Endothelial cell of umbilical vein (primary cell): ENCODE measurements around the gene TCF20. TPM values are rescaled to one million over a fixed set of nuclear protein-coding genes. Genes with fewer than 3 reads are reported as not detected.

Source experiments
- BruUV-seq: library from RNA; stranded (reverse); fragments of 400-500 nt; replicated peaks from 2 replicates; lab custom pipeline; 2021; lab: Mats Ljungman, UMichigan
- CTCF ChIA-PET: fragments of 300-600, 350-600 bp; sonication (Branson Sonifier 250); formaldehyde crosslinking; loops from one replicate; lab custom pipeline; 2021; ENCODE audit warnings: antibody characterized with exemption, inconsistent platforms; lab: Charles Lee
- POLR2A ChIA-PET: fragments of 300-600, 350-600 bp; sonication (Branson Sonifier 250); formaldehyde crosslinking; loops from one replicate; lab custom pipeline; 2021; ENCODE audit warnings: antibody characterized with exemption, inconsistent platforms; lab: Charles Lee
- DNase-seq: peaks from one replicate; pipeline ENCODE4 v3.0.0-alpha.2; 2011; ENCODE audit warnings: low read depth, low spot score
- FAIRE-seq: peaks from 2 replicates; lab custom pipeline; 2011; peaks lifted over from hg19 to GRCh38; lab: Jason Lieb, UNC
- H2AFZ ChIP-seq: 2 replicates; pipeline ENCODE4 v1.6.0; 2012; ENCODE audit warnings: low read depth, low read length, control low read depth, inconsistent platforms
- H3K27ac ChIP-seq: 2 replicates; pipeline ENCODE4 v1.5.1; 2011; ENCODE audit warnings: low read depth, mild to moderate bottlenecking, control low read depth, low read length, moderate library complexity; ENCODE audit not compliant: insufficient read depth
- H3K27me3 ChIP-seq, 2 experiments: 2 replicates each; pipeline versions ENCODE4 v1.6.0 to v1.6.1; 2011; ENCODE audit warnings: low read length in 2 of 2, mixed read lengths in 1 of 2; ENCODE audit not compliant: control insufficient read depth in 2 of 2, insufficient read depth in 2 of 2
- H3K36me3 ChIP-seq, 2 experiments: 2 replicates in 1 of 2; 3 replicates in 1 of 2; pipeline ENCODE4 v1.5.1; 2011; ENCODE audit warnings: low read length in 2 of 2, mild to moderate bottlenecking in 1 of 2, moderate library complexity in 1 of 2; ENCODE audit not compliant: control insufficient read depth in 2 of 2, insufficient read depth in 2 of 2; ENCODE audit errors: extremely low read depth in 1 of 2
- H3K4me1 ChIP-seq: 3 replicates; pipeline ENCODE4 v1.5.1; 2011; ENCODE audit warnings: mild to moderate bottlenecking, low read length; ENCODE audit not compliant: control insufficient read depth, insufficient read depth; ENCODE audit errors: extremely low read depth
- H3K4me2 ChIP-seq: 2 replicates; pipeline ENCODE4 v1.6.1; 2011; ENCODE audit warnings: low read length, control low read depth, mixed read lengths; ENCODE audit not compliant: insufficient read depth
- H3K4me3 ChIP-seq, 3 experiments: fragments of 200-600 bp in 1 of 3; sonication (generic), shearing (Covaris generic) in 1 of 3; replicated peaks in 1 of 3; 2 replicates each; pipeline ENCODE4 v1.5.1; 2011 to 2016; ENCODE audit warnings: control low read depth in 3 of 3, low read length in 3 of 3, mild to moderate bottlenecking in 2 of 3, inconsistent platforms in 1 of 3, low read depth in 1 of 3, moderate library complexity in 1 of 3; ENCODE audit not compliant: insufficient read depth in 1 of 3
- H3K79me2 ChIP-seq: 2 replicates; pipeline ENCODE4 v1.6.0; 2012; ENCODE audit warnings: low read length, inconsistent platforms; ENCODE audit not compliant: control insufficient read depth, insufficient read depth
- H3K9ac ChIP-seq: replicated peaks from 2 replicates; pipeline ENCODE3; 2011; ENCODE audit warnings: low read length, control low read depth; ENCODE audit not compliant: insufficient read depth; ENCODE audit errors: extremely low read depth
- H3K9me1 ChIP-seq: replicated peaks from 3 replicates; pipeline ENCODE4 v1.6.0; 2011; ENCODE audit warnings: mild to moderate bottlenecking, low read length; ENCODE audit not compliant: control insufficient read depth, insufficient read depth; ENCODE audit errors: extremely low read depth
- H3K9me3 ChIP-seq: replicated peaks from 2 replicates; pipeline ENCODE4 v1.5.1; 2012; ENCODE audit warnings: low read length, inconsistent platforms; ENCODE audit not compliant: control insufficient read depth, insufficient read depth
- H4K20me1 ChIP-seq: replicated peaks from 2 replicates; pipeline ENCODE3; 2011; ENCODE audit warnings: mild to moderate bottlenecking, low read length; ENCODE audit not compliant: control insufficient read depth, insufficient read depth; ENCODE audit errors: extremely low read depth
- CTCF ChIP-seq, 2 donors: IDR thresholded peaks; 1 replicate in 1 of 2; 2 replicates in 1 of 2; pipeline ENCODE4 v1.5.1; 2011; ENCODE audit warnings: low read length in 2 of 2, mild to moderate bottlenecking in 2 of 2, moderate library complexity in 2 of 2, control low read depth in 1 of 2, inconsistent platforms in 1 of 2, low read depth in 1 of 2; ENCODE audit not compliant: insufficient read depth in 1 of 2; ENCODE audit errors: extremely low read depth in 1 of 2
- EZH2 ChIP-seq: IDR thresholded peaks from 2 replicates; pipeline ENCODE4 v1.6.1; 2012; ENCODE audit warnings: borderline replicate concordance, low read depth, mild to moderate bottlenecking, moderate library complexity, low read length, inconsistent platforms; ENCODE audit not compliant: severe bottlenecking
- FOS ChIP-seq: IDR thresholded peaks from 2 replicates; pipeline ENCODE4 v1.6.1; 2011; ENCODE audit warnings: mild to moderate bottlenecking, low read length, moderate library complexity, borderline replicate concordance; ENCODE audit not compliant: insufficient read depth
- GATA2 ChIP-seq: IDR thresholded peaks from 2 replicates; pipeline ENCODE4 v1.7.0; 2011; ENCODE audit warnings: low read depth, mild to moderate bottlenecking, moderate library complexity, mixed read lengths, low read length; ENCODE audit not compliant: insufficient read length, insufficient read depth
- JUN ChIP-seq: IDR thresholded peaks from 2 replicates; pipeline ENCODE4 v1.6.1; 2011; ENCODE audit warnings: borderline replicate concordance, low read depth; ENCODE audit not compliant: insufficient read length, insufficient read depth
- MAX ChIP-seq: IDR thresholded peaks from 2 replicates; pipeline ENCODE4 v1.6.1; 2011; ENCODE audit not compliant: insufficient read depth, insufficient read length
- MYC ChIP-seq: IDR thresholded peaks from one replicate; pipeline ENCODE4 v1.6.1; 2011; ENCODE audit warnings: mild to moderate bottlenecking, low read depth, low read length
- POLR2A ChIP-seq: IDR thresholded peaks from 2 replicates; pipeline ENCODE4 v1.6.1; 2012; ENCODE audit warnings: low read depth, mild to moderate bottlenecking, control low read depth, low read length
- POLR2AphosphoS5 ChIP-seq: IDR thresholded peaks from 2 replicates; pipeline ENCODE4 v1.6.1; 2012; ENCODE audit warnings: low read depth, mild to moderate bottlenecking, control low read depth, low read length, moderate library complexity; ENCODE audit not compliant: insufficient read depth
- dilution Hi-C: fragments of 300-500 bp; cut with MboI; formaldehyde crosslinking; loops from one replicate; pipeline ENCODE4 v1.15.0; 2019; ENCODE audit warnings: low sequenced_read_pairs; ENCODE audit not compliant: extremely low pct_ligation_motif_present
- intact Hi-C: fragments of 100-400 bp; cut with micrococcal nuclease; formaldehyde crosslinking; loops from one replicate; pipeline ENCODE4 v1.10.0; 2022
- polyA plus RNA-seq, 4 experiments: library from polyadenylated mRNA; depleted of rRNA in 3 of 4; stranded (reverse) in 3 of 4; unstranded in 1 of 4; fragments of >200 nt; gene quantifications; 2 replicates each; pipeline versions ENCODE4 v1.2.1 to v1.2.3, GENCODE V29; 2011 to 2012; ENCODE audit warnings: missing spikeins in 1 of 4
- total RNA-seq: library from RNA; stranded (reverse); gene quantifications from 2 replicates; pipeline ENCODE4 v1.2.3, GENCODE V29; 2021

Gene TCF20
- total and polyA plus RNA-seq, 2 donors (not counting 3 experiments of a cell fraction or from before 2014, with no cell fraction given) = 11.2 to 36.7 TPM

GRCh38 chr22:42289671-42290541, 19.5 kb upstream of the TCF20 start:
- Histone ChIP-seq H3K4me1 (peaks cover 4% of the 10 kb centered on the region), H3K36me3 (no peaks in the 10 kb centered on the region), H3K27ac (no peak overlapping the region), H4K20me1 (no peaks in the 10 kb centered on the region), H3K79me2 (no peaks in the 10 kb centered on the region), H3K4me2 (no peak overlapping the region), H3K9me3 (no peaks in the 10 kb centered on the region), H3K9me1 (no peaks in the 10 kb centered on the region), H3K9ac (no peak overlapping the region), H3K4me3 (no peak overlapping the region), H3K27me3 (peaks cover 0 to 2% of the 10 kb centered on the region in 2 experiments), H2AFZ (no peak overlapping the region)
- BruUV-seq = no TSS peak
- dilution Hi-C loops = no loop called here
- ChIA-PET POLR2A (no interaction called here), CTCF (no interaction called here)
- DNase-seq (no peak), FAIRE-seq (no peak)
- intact Hi-C loops = no loop called here
- no peak for TF ChIP-seq JUN
- no peak for TF ChIP-seq GATA2
- TF ChIP-seq CTCF (IDR thresholded peaks at IDR 0.05; ENCODE audit: extremely low read depth in 1 of 2, insufficient read depth in 1 of 2, low read depth in 1 of 2, low read length in 2 of 2) = no peak
- TF ChIP-seq EZH2 = no peak
- no peak for TF ChIP-seq MAX
- TF ChIP-seq POLR2A = no peak
- TF ChIP-seq POLR2AphosphoS5 = no peak
- TF ChIP-seq FOS = no peak
- TF ChIP-seq MYC = no peak
